ENCODE measurements around the gene LDLRAD4.
A peak's percentile ranks its signal among the peaks of the same experiment; 100 is the strongest.

The LDLRAD4 gene

GRCh38 chr18:13265008-13265910 lies 46.7 kb downstream of the LDLRAD4 start:
- peak in 1 of 2 experiments; percentile 56 for DNase-seq (ENCODE audit: low read depth in 2 of 2)

GRCh38 chr18:13265911-13266217 lies 47.3 kb downstream of the LDLRAD4 start:
- DNase-seq (ENCODE audit: low read depth in 2 of 2), result no peak

- peak in 1 of 2 experiments; percentile 41 for DNase-seq (ENCODE audit: low read depth in 2 of 2)
Observed at GRCh38 chr18:13266218-13267100, 47.9 kb downstream of the LDLRAD4 start.

GRCh38 chr18:13267431-13267873 lies 48.9 kb downstream of the LDLRAD4 start:
- no peak for DNase-seq (ENCODE audit: low read depth in 2 of 2)

- no peak for DNase-seq (ENCODE audit: low read depth in 2 of 2)
Observed at GRCh38 chr18:13268158-13269012, 49.8 kb downstream of the LDLRAD4 start.

- no peak for DNase-seq (ENCODE audit: low read depth in 2 of 2)
Observed at GRCh38 chr18:13269013-13269280, 50.4 kb downstream of the LDLRAD4 start.

- DNase-seq (ENCODE audit: low read depth in 2 of 2), result no peak
Observed at GRCh38 chr18:13269521-13270011, 51.0 kb downstream of the LDLRAD4 start.

GRCh38 chr18:13270279-13270855 lies 51.8 kb downstream of the LDLRAD4 start:
- DNase-seq (ENCODE audit: low read depth in 2 of 2), result no peak

GRCh38 chr18:13271302-13271911 lies 52.8 kb downstream of the LDLRAD4 start:
- no peak for DNase-seq (ENCODE audit: low read depth in 2 of 2)

- no peak for DNase-seq (ENCODE audit: low read depth in 2 of 2)
Observed at GRCh38 chr18:13272416-13272815, 53.9 kb downstream of the LDLRAD4 start.

- DNase-seq (ENCODE audit: low read depth in 2 of 2), result no peak
Observed at GRCh38 chr18:13273800-13274199, 55.2 kb downstream of the LDLRAD4 start.

- DNase-seq (ENCODE audit: low read depth in 2 of 2), result no peak
Observed at GRCh38 chr18:13275075-13275474, 56.5 kb downstream of the LDLRAD4 start.

- DNase-seq (ENCODE audit: low read depth in 2 of 2), result no peak
Observed at GRCh38 chr18:13276530-13277520, 58.3 kb downstream of the LDLRAD4 start.

- DNase-seq (ENCODE audit: low read depth in 2 of 2), result no peak
Observed at GRCh38 chr18:13278062-13278630, 59.6 kb downstream of the LDLRAD4 start.

GRCh38 chr18:13279181-13280069 lies 60.9 kb downstream of the LDLRAD4 start:
- DNase-seq (ENCODE audit: low read depth in 2 of 2), result peak in 1 of 2 experiments; percentile 45

- no peak for DNase-seq (ENCODE audit: low read depth in 2 of 2)
Observed at GRCh38 chr18:13280070-13280795, 61.7 kb downstream of the LDLRAD4 start.

- no peak for DNase-seq (ENCODE audit: low read depth in 2 of 2)
Observed at GRCh38 chr18:13281406-13281805, 62.8 kb downstream of the LDLRAD4 start.

GRCh38 chr18:13283746-13284145 lies 65.2 kb downstream of the LDLRAD4 start:
- no peak for DNase-seq (ENCODE audit: low read depth in 2 of 2)

Data from stimulated activated CD4-positive, alpha-beta T cell treated with anti-CD3 and anti-CD28 coated beads, Interleukin-12 subunit alpha, Interleukin-12 subunit beta, amount 100 ng/mL, for 24 hours (primary cell).